Measurements from ENCODE around the gene POC1A. TPM values are rescaled to one million over a fixed set of nuclear protein-coding genes. Genes with fewer than 3 reads are reported as not detected.

POC1A gene
- total RNA-seq, 1 experiment from 2014 or later = 16.1 TPM

DNA sequence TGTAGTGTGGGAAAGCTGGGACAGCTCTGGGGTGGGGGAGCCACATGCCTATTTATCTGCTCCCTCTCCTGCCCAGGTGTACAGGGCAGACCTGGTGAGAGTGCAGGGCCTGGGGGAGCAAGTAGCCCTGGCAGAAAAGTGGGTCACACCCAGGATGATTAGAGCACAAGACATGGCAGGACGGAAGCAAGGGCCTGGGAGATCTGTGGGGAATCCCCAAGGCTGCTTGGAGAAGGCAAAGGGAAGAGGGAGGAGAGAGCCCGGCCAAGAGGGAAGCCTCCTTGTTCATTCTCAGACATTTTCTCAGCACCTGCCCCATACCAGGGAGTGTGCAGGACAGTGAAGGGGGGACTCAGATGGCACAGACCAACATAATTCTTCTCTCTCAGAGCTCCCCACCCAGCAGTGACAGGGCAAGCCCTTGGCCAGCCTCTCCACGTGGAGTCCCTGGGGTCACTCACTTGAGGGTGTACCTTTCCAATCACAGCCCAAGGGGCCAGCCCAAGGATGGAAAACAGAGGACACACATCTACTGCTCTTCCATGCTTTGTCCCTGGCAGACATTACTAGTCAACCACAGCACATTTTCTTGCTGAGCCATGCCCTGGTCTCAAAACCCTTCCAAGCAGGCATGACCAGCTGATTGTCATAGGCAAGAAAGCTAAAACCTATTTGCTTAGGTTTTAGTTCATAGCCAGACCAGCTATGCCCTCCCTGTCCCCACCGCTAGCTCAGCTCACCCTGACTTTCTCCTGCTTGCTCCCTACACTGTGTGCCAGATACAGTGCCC is 92.9 kb downstream of the POC1A start:
- intact Hi-C loops (cut with micrococcal nuclease; ENCODE audit: unreplicated experiment) = no loop called here
- no peaks in the 10 kb centered on the region for H3K27me3 ChIP-seq (replicated peaks; ENCODE audit: insufficient read depth, low read depth, low read length, poor library complexity)
- no peak overlapping the region for H3K4me3 ChIP-seq (ENCODE audit: low read depth, low read length, poor library complexity, severe bottlenecking)
- ChIA-PET POLR2A (ENCODE audit: low non-redundant PET) (no interaction called here), CTCF (no interaction called here)
- no peak overlapping the region for H3K27ac ChIP-seq (ENCODE audit: low read depth, low read length, poor library complexity, severe bottlenecking)
- H3K36me3 ChIP-seq (ENCODE audit: insufficient read depth, low read length, poor library complexity, severe bottlenecking) = no peaks in the 10 kb centered on the region
- BruUV-seq (replicated peaks) = no TSS peak
- H3K9me3 ChIP-seq (ENCODE audit: low read depth, low read length, poor library complexity, severe bottlenecking) = no peaks in the 10 kb centered on the region
- H3K4me1 ChIP-seq (ENCODE audit: insufficient read depth, low read length, poor library complexity, severe bottlenecking) = no peaks in the 10 kb centered on the region
- TF ChIP-seq EZH2 (IDR thresholded peaks at IDR 0.05; ENCODE audit: borderline replicate concordance, low read depth, low read length, poor library complexity, severe bottlenecking) (no peak), CTCF (conservative IDR thresholded peaks at IDR 0.05; ENCODE audit: low read depth, low read length) (no peak)
- DNase-seq (ENCODE audit: low spot score) = no peak

- Histone ChIP-seq H3K27me3 (replicated peaks; ENCODE audit: insufficient read depth, low read depth, low read length, poor library complexity) (no peaks in the 10 kb centered on the region), H3K9me3 (ENCODE audit: low read depth, low read length, poor library complexity, severe bottlenecking) (no peaks in the 10 kb centered on the region), H3K4me1 (ENCODE audit: insufficient read depth, low read length, poor library complexity, severe bottlenecking) (no peaks in the 10 kb centered on the region), H3K27ac (ENCODE audit: low read depth, low read length, poor library complexity, severe bottlenecking) (no peak overlapping the region), H3K36me3 (ENCODE audit: insufficient read depth, low read length, poor library complexity, severe bottlenecking) (no peaks in the 10 kb centered on the region), H3K4me3 (ENCODE audit: low read depth, low read length, poor library complexity, severe bottlenecking) (no peak overlapping the region)
- ChIA-PET POLR2A (ENCODE audit: low non-redundant PET) (no interaction called here), CTCF (no interaction called here)
- no TSS peak for BruUV-seq (replicated peaks)
- no peak for DNase-seq (ENCODE audit: low spot score)
- TF ChIP-seq CTCF (conservative IDR thresholded peaks at IDR 0.05; ENCODE audit: low read depth, low read length) = no peak
- no peak for TF ChIP-seq EZH2 (IDR thresholded peaks at IDR 0.05; ENCODE audit: borderline replicate concordance, low read depth, low read length, poor library complexity, severe bottlenecking)
- intact Hi-C loops (cut with micrococcal nuclease; ENCODE audit: unreplicated experiment) = loop anchor here (5.0 to 10.0 kb wide), 2 partner anchors 57 to 95 kb away; partner anchors contain the start of gene POC1A
Observed at GRCh38 chr3:52059781-52060180, 94.4 kb downstream of the POC1A start.

GRCh38 chr3:52057812-52058495 is 96.3 kb downstream of the POC1A start:
- H3K27me3 ChIP-seq (replicated peaks; ENCODE audit: insufficient read depth, low read depth, low read length, poor library complexity) = no peaks in the 10 kb centered on the region
- H3K27ac ChIP-seq (ENCODE audit: low read depth, low read length, poor library complexity, severe bottlenecking) = no peak overlapping the region
- intact Hi-C loops (cut with micrococcal nuclease; ENCODE audit: unreplicated experiment) = loop anchor here (5.0 to 10.0 kb wide), 2 partner anchors 56 to 97 kb away; partner anchors contain the start of gene POC1A
- no peak for TF ChIP-seq CTCF (conservative IDR thresholded peaks at IDR 0.05; ENCODE audit: low read depth, low read length)
- TF ChIP-seq EZH2 (IDR thresholded peaks at IDR 0.05; ENCODE audit: borderline replicate concordance, low read depth, low read length, poor library complexity, severe bottlenecking) = no peak
- peak overlapping the region; percentile 36 for H3K4me3 ChIP-seq (ENCODE audit: low read depth, low read length, poor library complexity, severe bottlenecking)
- H3K4me1 ChIP-seq (ENCODE audit: insufficient read depth, low read length, poor library complexity, severe bottlenecking) = no peaks in the 10 kb centered on the region
- peaks cover 5% of the 10 kb centered on the region for H3K36me3 ChIP-seq (ENCODE audit: insufficient read depth, low read length, poor library complexity, severe bottlenecking)
- no peak for DNase-seq (ENCODE audit: low spot score)
- ChIA-PET POLR2A (ENCODE audit: low non-redundant PET) (no interaction called here), CTCF (no interaction called here)
- H3K9me3 ChIP-seq (ENCODE audit: low read depth, low read length, poor library complexity, severe bottlenecking) = no peaks in the 10 kb centered on the region
- BruUV-seq (replicated peaks) = no TSS peak

Measured in A673 (cell line).